Measurements from ENCODE around the gene HAUS2.

DNA sequence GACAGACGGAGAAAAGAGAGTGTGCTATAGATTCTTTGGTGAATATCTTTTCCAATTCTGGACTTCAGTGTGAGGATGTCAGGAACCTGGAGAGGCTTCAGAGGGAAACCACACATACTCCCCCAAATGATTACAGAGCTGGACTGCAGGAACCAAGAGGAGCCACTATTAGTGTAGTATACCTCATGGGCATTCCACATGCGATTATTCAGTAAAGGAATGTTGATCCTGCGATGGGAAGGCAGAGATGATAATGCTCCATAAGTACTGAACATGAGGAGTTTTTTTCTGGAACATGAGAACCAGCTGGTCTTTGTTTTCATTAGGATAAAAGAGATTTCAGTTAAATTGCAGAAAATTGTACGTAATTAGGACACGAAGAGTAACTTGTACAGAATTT lies 45.5 kb downstream of the HAUS2 start:
- TF ChIP-seq ZBTB33 (IDR thresholded peaks at IDR 0.05; ENCODE audit: extremely low read depth, insufficient replicate concordance, low read length) (no peak), EZH2phosphoT487 (IDR thresholded peaks at IDR 0.05; ENCODE audit: borderline replicate concordance) (no peak), POLR2A (IDR thresholded peaks at IDR 0.05; ENCODE audit: borderline replicate concordance, extremely low read depth, insufficient read depth, insufficient read length) (no peak), POLR2AphosphoS5 (IDR thresholded peaks at IDR 0.05; ENCODE audit: low read depth, low read length) (no peak)
